ENCODE measurements around the gene ZNF329. TPM values are rescaled to one million over a fixed set of nuclear protein-coding genes. Genes with fewer than 3 reads are reported as not detected.

The ZNF329 gene
- polyA plus RNA-seq, 2 of the 4 experiments (the other 2 are of a cell fraction), result 2.7 to 5.7 TPM

DNA sequence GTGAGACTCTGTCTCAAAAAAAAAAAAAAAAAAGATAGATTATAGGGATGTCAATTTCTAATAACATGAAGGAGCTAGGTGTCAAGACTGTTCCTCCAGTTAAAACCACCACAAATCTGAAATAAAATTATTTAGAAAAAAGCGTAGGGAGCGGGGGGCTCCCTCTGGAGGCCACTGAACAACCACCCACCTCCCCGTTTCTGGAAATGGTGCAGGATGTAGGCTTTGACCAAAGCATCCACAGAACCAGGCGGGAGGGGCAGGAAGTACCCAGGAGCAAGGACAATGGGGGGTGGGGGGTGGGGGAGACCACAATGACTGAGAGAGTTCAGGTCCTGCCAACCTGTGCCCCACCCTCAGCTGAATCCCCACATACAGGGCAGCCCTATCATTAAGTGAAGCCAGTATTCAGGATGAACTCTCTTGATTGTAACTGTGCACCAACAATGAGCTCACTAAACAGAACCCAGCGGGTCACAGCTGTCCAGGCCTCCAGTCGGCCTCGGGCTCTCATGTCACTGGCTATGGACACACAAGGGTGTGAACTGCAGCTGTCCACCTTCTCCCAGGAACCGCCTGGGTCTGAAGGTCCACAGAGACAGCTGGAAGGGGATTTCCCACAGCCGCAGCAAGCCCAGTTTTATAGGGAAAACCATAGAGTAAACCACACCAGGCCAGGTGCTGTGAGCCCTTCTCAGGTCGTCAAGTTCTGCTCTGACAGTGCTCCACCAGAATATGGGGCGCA lies 59.2 kb downstream of the ZNF329 start:
- ChIA-PET CTCF (interaction anchor here (0.6 to 1.6 kb wide), 2 partner anchors 8 to 126 kb away, joined by 4 read pairs; no protein-coding TSS in a partner anchor), POLR2A (no interaction called here)
- no peak; a peak in 1 of 6 replicates for ATAC-seq
- TF ChIP-seq CBX2 (IDR thresholded peaks at IDR 0.05; ENCODE audit: borderline replicate concordance, low read depth), result no peak
- DNase-seq (ENCODE audit: low read depth in 1 of 2, low spot score in 1 of 2), result no peak
- Histone ChIP-seq H3K27ac (no peak overlapping the region), H3K9me3 (peaks cover 81% of the 10 kb centered on the region), H3K4me1 (no peaks in the 10 kb centered on the region), H3K4me2 (no peak overlapping the region), H3K4me3 (no peak overlapping the region)
- 19% methylated on average over 11 of the region's 11 CpGs for WGBS (ENCODE audit: missing lambda C conversion rate)
- no peak for FAIRE-seq

DNA sequence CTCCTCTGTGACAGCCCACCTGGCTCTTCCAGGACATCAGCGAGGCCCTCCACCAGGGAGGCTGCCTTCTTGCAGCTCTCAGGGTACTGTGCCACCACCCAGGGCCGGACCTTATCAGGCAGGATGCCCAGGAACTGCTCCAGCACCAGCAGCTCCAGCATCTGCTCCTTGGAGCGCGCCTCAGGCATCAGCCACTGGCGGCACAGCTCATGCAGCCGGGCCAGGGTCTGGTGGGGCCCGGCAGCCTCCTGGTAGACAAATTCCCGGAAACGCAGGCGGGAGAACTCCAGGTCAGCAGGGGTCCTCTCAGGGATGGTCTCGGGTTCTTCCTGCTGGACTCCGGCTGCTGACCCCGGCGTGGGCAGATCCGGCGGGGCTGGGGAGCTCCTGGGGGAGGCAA lies 60.7 kb downstream of the ZNF329 start:
- no peak overlapping the region for H3K27ac ChIP-seq
- H3K4me2 ChIP-seq, result no peak overlapping the region
- POLR2A ChIA-PET, result no interaction called here
- no peak for ATAC-seq
- no peak for FAIRE-seq
- H3K4me3 ChIP-seq, result no peak overlapping the region
- H3K9me3 ChIP-seq, result peaks cover 81% of the 10 kb centered on the region
- DNase-seq (ENCODE audit: low read depth in 1 of 2, low spot score in 1 of 2), result no peak
- WGBS (ENCODE audit: missing lambda C conversion rate), result 48% methylated on average over 15 of the region's 16 CpGs
- H3K4me1 ChIP-seq, result no peaks in the 10 kb centered on the region
- CTCF ChIA-PET, result no interaction called here
- TF ChIP-seq CEBPB (IDR thresholded peaks at IDR 0.05) (no peak), EHF (CRISPR knock-in tag; IDR thresholded peaks at IDR 0.05) (no peak), ATOH8 (CRISPR knock-in tag; IDR thresholded peaks at IDR 0.05; ENCODE audit: low read depth) (no peak), RFX5 (IDR thresholded peaks at IDR 0.05) (no peak), ZSCAN20 (CRISPR knock-in tag; IDR thresholded peaks at IDR 0.05) (no peak), JUN (IDR thresholded peaks at IDR 0.05) (no peak), NPAS2 (CRISPR knock-in tag; IDR thresholded peaks at IDR 0.05; ENCODE audit: borderline replicate concordance) (no peak), KDM5A (IDR thresholded peaks at IDR 0.05) (no peak), CHD2 (IDR thresholded peaks at IDR 0.05; ENCODE audit: low read length, partially characterized antibody) (no peak), HOXB5 (CRISPR knock-in tag; IDR thresholded peaks at IDR 0.05) (no peak)

GRCh38 chr19:58088521-58089052 lies 62.0 kb downstream of the ZNF329 start:
- H3K9me3 ChIP-seq, result peaks cover 86% of the 10 kb centered on the region
- 54% methylated on average over 13 of the region's 13 CpGs for WGBS (ENCODE audit: missing lambda C conversion rate)
- TF ChIP-seq HOXB5 (CRISPR knock-in tag; IDR thresholded peaks at IDR 0.05) (no peak), REST (IDR thresholded peaks at IDR 0.05) (no peak), FOSB (CRISPR knock-in tag; IDR thresholded peaks at IDR 0.05) (no peak), PHF8 (IDR thresholded peaks at IDR 0.05; ENCODE audit: borderline replicate concordance, low read depth) (no peak)
- TF ChIP-seq, protein P1, sequence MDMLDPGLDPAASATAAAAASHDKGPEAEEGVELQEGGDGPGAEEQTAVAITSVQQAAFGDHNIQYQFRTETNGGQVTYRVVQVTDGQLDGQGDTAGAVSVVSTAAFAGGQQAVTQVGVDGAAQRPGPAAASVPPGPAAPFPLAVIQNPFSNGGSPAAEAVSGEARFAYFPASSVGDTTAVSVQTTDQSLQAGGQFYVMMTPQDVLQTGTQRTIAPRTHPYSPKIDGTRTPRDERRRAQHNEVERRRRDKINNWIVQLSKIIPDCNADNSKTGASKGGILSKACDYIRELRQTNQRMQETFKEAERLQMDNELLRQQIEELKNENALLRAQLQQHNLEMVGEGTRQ (IDR thresholded peaks at IDR 0.05), result no peak

More at GRCh38 chr19:58088521-58089052, 62.0 kb downstream of the ZNF329 start:
- Histone ChIP-seq H3K4me3 (no peak overlapping the region), H3K27ac (no peak overlapping the region), H3K4me2 (no peak overlapping the region), H3K4me1 (no peaks in the 10 kb centered on the region)
- ATAC-seq, result no peak
- no peak for FAIRE-seq
- ChIA-PET CTCF (no interaction called here), POLR2A (no interaction called here)
- DNase-seq (ENCODE audit: low read depth in 1 of 2, low spot score in 1 of 2), result no peak
